NT2/D1 (cell line): ENCODE measurements around the gene CAPN15.

ENCODE experiments used
- SUZ12 ChIP-seq: IDR thresholded peaks from 2 replicates; pipeline ENCODE4 v1.6.1; 2011; ENCODE audit not compliant: insufficient read length, insufficient read depth; ENCODE audit errors: extremely low read depth
- YY1 ChIP-seq: IDR thresholded peaks from 2 replicates; pipeline ENCODE4 v1.6.1; 2011; ENCODE audit not compliant: insufficient read length, insufficient read depth
- ZNF274 ChIP-seq: IDR thresholded peaks from 2 replicates; pipeline ENCODE4 v1.6.1; 2011; ENCODE audit warnings: mild to moderate bottlenecking, low read depth, low read length

DNA sequence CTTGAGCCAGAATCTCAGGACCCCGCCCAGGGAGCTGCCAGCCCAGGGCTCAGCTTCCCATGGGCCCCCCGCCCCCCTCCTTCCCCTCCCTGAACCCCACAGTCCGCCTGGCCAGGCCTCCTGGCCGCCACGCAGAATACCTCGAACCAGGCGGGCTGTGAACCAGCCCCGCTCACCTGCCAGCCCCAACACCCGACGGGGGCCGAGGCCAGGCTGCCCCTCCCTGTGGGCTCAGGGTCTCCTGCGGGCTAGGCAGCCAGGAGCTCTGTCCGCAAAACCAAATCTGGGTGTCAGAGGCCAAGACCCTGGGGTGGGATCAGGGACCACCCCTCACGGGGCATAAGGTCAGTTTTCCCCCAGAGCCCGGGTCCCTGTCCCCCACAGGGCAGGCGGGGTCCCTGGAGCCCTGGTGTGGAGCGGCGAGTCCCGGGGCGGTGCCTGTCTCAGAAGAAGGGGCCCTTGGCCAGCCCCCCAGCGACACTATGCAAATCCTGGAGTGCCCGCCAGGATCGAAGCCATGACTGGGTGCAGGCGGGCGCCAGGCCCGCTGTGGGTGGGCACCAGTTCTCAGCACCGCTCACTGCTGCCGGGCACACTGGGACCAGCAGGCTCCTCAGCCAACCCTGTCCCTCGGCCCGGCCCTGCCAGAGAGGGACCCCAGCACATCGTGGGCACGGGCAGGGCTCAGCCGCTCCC lies 26.2 kb downstream of the CAPN15 start:
- TF ChIP-seq SUZ12 = no peak
- no peak for TF ChIP-seq ZNF274
- no peak for TF ChIP-seq YY1
